SK-N-SH (cell line): ENCODE data around the gene INO80C. TPM values are rescaled to one million over a fixed set of nuclear protein-coding genes. Genes with fewer than 3 reads are reported as not detected.

Experiments used
- CTCF ChIA-PET: fragments of 300-600, 350-600 bp; formaldehyde crosslinking; extraction: SDS; loops from one replicate; lab custom pipeline; 2021; lab: Yijun Ruan, JAX
- POLR2A ChIA-PET: fragments of 350-600 bp; sonication (Branson Sonifier 250); formaldehyde crosslinking; extraction: SDS; loops from one replicate; lab custom pipeline; 2020; ENCODE audit warnings: antibody characterized with exemption, inconsistent platforms; lab: Yijun Ruan, JAX
- DNase-seq: peaks from one replicate; pipeline ENCODE4 v3.0.0; 2012
- H2AFZ ChIP-seq: fragments of 200-600 bp; sonication (generic); 2 replicates; pipeline ENCODE4 v1.8.1; 2016; ENCODE audit warnings: antibody characterized with exemption, mild to moderate bottlenecking, low read depth
- H3F3A ChIP-seq: fragments of 200-600 bp; sonication (generic); replicated peaks from 2 replicates; pipeline ENCODE3; 2016; ENCODE audit warnings: antibody characterized with exemption, mild to moderate bottlenecking; ENCODE audit not compliant: insufficient read depth
- H3K27ac ChIP-seq, 2 experiments: fragments of 200-500 bp in 1 of 2; fragments of 200-600 bp in 1 of 2; sonication (Bioruptor generic) in 1 of 2; sonication (generic), shearing (Covaris generic) in 1 of 2; 2 replicates each; pipeline versions ENCODE4 v1.5.1 to v1.6.1; 2014 to 2016; ENCODE audit warnings: low read depth in 2 of 2, inconsistent platforms in 1 of 2, low read length in 1 of 2, mild to moderate bottlenecking in 1 of 2, mixed read lengths in 1 of 2
- H3K27me3 ChIP-seq: fragments of 200-600 bp; sonication (generic), shearing (Covaris generic); 2 replicates; pipeline ENCODE4 v1.6.1; 2016; ENCODE audit warnings: mixed run types; ENCODE audit not compliant: insufficient read depth
- H3K36me3 ChIP-seq, 2 experiments: fragments of 200-500 bp in 1 of 2; fragments of 200-600 bp in 1 of 2; sonication (Bioruptor generic) in 1 of 2; sonication (generic) in 1 of 2; replicated peaks in 1 of 2; 2 replicates each; pipeline versions ENCODE3 to v1.5.1; 2014 to 2016; ENCODE audit warnings: low read length in 1 of 2, mild to moderate bottlenecking in 1 of 2; ENCODE audit not compliant: insufficient read depth in 2 of 2, control insufficient read depth in 1 of 2
- H3K4me1 ChIP-seq, 2 experiments: fragments of 200-500 bp in 1 of 2; fragments of 200-600 bp in 1 of 2; sonication (Bioruptor generic) in 1 of 2; sonication (generic), shearing (Covaris generic) in 1 of 2; 2 replicates each; pipeline versions ENCODE4 v1.5.1 to v1.6.1; 2014 to 2016; ENCODE audit warnings: low read depth in 1 of 2, low read length in 1 of 2, mixed run types in 1 of 2; ENCODE audit not compliant: insufficient read depth in 2 of 2, control insufficient read depth in 1 of 2
- H3K4me2 ChIP-seq: fragments of 200-600 bp; sonication (generic), shearing (Covaris generic); 2 replicates; pipeline ENCODE4 v1.6.1; 2017; ENCODE audit warnings: mixed run types
- H3K4me3 ChIP-seq, 2 experiments: fragments of 200-500 bp in 1 of 2; fragments of 200-600 bp in 1 of 2; sonication (Bioruptor generic) in 1 of 2; sonication (generic), shearing (Covaris generic) in 1 of 2; 2 replicates each; pipeline versions ENCODE4 v1.5.1 to v1.8.1; 2014 to 2016; ENCODE audit warnings: low read depth in 2 of 2, inconsistent platforms in 1 of 2, low read length in 1 of 2, mild to moderate bottlenecking in 1 of 2, mixed read lengths in 1 of 2, moderate library complexity in 1 of 2
- H3K79me2 ChIP-seq: fragments of 200-600 bp; sonication (generic); 2 replicates; pipeline ENCODE4 v1.8.1; 2017; ENCODE audit warnings: mild to moderate bottlenecking; ENCODE audit not compliant: insufficient read depth
- H3K9ac ChIP-seq: fragments of 200-600 bp; sonication (generic); 2 replicates; pipeline ENCODE4 v1.6.1; 2017; ENCODE audit warnings: mixed run types
- H3K9me2 ChIP-seq: fragments of 200-600 bp; sonication (generic); 2 replicates; pipeline ENCODE4 v1.6.1; 2017; ENCODE audit warnings: mixed run types
- H3K9me3 ChIP-seq: fragments of 200-600 bp; sonication (generic); 2 replicates; pipeline ENCODE4 v1.6.1; 2017; ENCODE audit warnings: mixed run types, mild to moderate bottlenecking, moderate library complexity
- H4K20me1 ChIP-seq: fragments of 200-600 bp; sonication (generic); 2 replicates; pipeline ENCODE4 v1.6.1; 2017; ENCODE audit warnings: mild to moderate bottlenecking, mixed run types; ENCODE audit not compliant: insufficient read depth
- CHD2 ChIP-seq: fragments of 150-350 bp; IDR thresholded peaks from 2 replicates; pipeline ENCODE4 v1.6.1; 2018; ENCODE audit warnings: low read length; ENCODE audit not compliant: partially characterized antibody
- CTCF ChIP-seq: fragments of 200-600 bp; sonication (generic); IDR thresholded peaks from 2 replicates; pipeline ENCODE4 v1.6.1; 2017; ENCODE audit warnings: antibody characterized with exemption, mild to moderate bottlenecking, moderate library complexity
- EZH2phosphoT487 ChIP-seq: fragments of 200-600 bp; sonication (generic); IDR thresholded peaks from 2 replicates; pipeline ENCODE4 v1.6.1; 2017; ENCODE audit warnings: low read depth, mixed run types, mild to moderate bottlenecking, antibody characterized with exemption, moderate library complexity, borderline replicate concordance
- FOSL2 ChIP-seq: IDR thresholded peaks from 2 replicates; pipeline ENCODE4 v1.4.0; 2012; ENCODE audit warnings: low read depth, mild to moderate bottlenecking, moderate library complexity, borderline replicate concordance
- FOXJ3 ChIP-seq: sonication (generic); formaldehyde crosslinking; IDR thresholded peaks from 2 replicates; pipeline ENCODE4 v1.5.1; 2020; ENCODE audit warnings: mild to moderate bottlenecking, missing genetic modification reagents
- GABPA ChIP-seq: IDR thresholded peaks from 2 replicates; pipeline ENCODE4 v1.4.0; 2012; ENCODE audit warnings: low read depth, mild to moderate bottlenecking
- MXI1 ChIP-seq: IDR thresholded peaks from 2 replicates; pipeline ENCODE4 v1.6.1; 2012; ENCODE audit warnings: mild to moderate bottlenecking, low read depth, low read length, improper control_type of control experiment
- POLR2AphosphoS5 ChIP-seq: IDR thresholded peaks from 2 replicates; pipeline ENCODE4 v1.6.1; 2012; ENCODE audit warnings: low read depth, low read length
- RAD21 ChIP-seq: IDR thresholded peaks from 2 replicates; pipeline ENCODE4 v1.6.1; 2012; ENCODE audit warnings: mild to moderate bottlenecking, low read length
- RCOR1 ChIP-seq: fragments of 150-350 bp; IDR thresholded peaks from 2 replicates; pipeline ENCODE4 v1.6.1; 2017; ENCODE audit warnings: antibody characterized with exemption, low read length
- RFX5 ChIP-seq: IDR thresholded peaks from 2 replicates; pipeline ENCODE4 v1.6.1; 2012; ENCODE audit warnings: mild to moderate bottlenecking, improper control_type of control experiment, low read length
- SMC3 ChIP-seq: IDR thresholded peaks from 2 replicates; pipeline ENCODE4 v1.6.1; 2012; ENCODE audit warnings: low read depth, low read length, improper control_type of control experiment
- WGBS: methylation state at CpG from one replicate; pipeline ENCODE4 v1.1.6; 2017; ENCODE audit warnings: low lambda C conversion rate; 5-methylcytosine and 5-hydroxymethylcytosine counted together
- polyA plus RNA-seq, 3 experiments: library from polyadenylated mRNA; depleted of rRNA; stranded (reverse); fragments of >200 nt; gene quantifications; 2 replicates each; pipeline ENCODE4 v1.2.3, GENCODE V29; 2012

Gene INO80C
- polyA plus RNA-seq, 1 of the 3 experiments (the other 2 are of a cell fraction) = 17.0 TPM

- H3K27ac ChIP-seq = no peak overlapping the region
- H2AFZ ChIP-seq = no peak overlapping the region
Measured at GRCh38 chr18:35438480-35439234, 59.1 kb downstream of the INO80C start.

GRCh38 chr18:35437836-35438235 is 59.9 kb downstream of the INO80C start:
- peaks cover 3% of the 10 kb centered on the region; the same call in 1 of the 2 replicates for H3K9me3 ChIP-seq
- H3K9me2 ChIP-seq = no peaks in the 10 kb centered on the region
- ChIA-PET POLR2A (no interaction called here), CTCF (interaction anchor here (0.7 to 2.0 kb wide), 2 partner anchors 11 to 30 kb away, joined by 3 to 5 read pairs; no protein-coding TSS in a partner anchor)
- H3K36me3 ChIP-seq = no peaks in the 10 kb centered on the region
- TF ChIP-seq FOSL2 = no peak
- no peak for TF ChIP-seq CHD2
- H3K27me3 ChIP-seq = no peaks in the 10 kb centered on the region
- no peak overlapping the region for H3K4me2 ChIP-seq
- H3K27ac ChIP-seq = no peak overlapping the region
- WGBS = 22% methylated on average over 2 of the region's 2 CpGs
- H3F3A ChIP-seq = peaks cover 9% of the 10 kb centered on the region
- H3K9ac ChIP-seq = no peak overlapping the region
- H3K79me2 ChIP-seq = no peaks in the 10 kb centered on the region
- H3K4me1 ChIP-seq = peaks cover 0 to 2% of the 10 kb centered on the region in 2 experiments; a peak in 2 of 4 replicates
- H4K20me1 ChIP-seq = no peaks in the 10 kb centered on the region
- H2AFZ ChIP-seq = no peak overlapping the region
- H3K4me3 ChIP-seq = no peak overlapping the region
- DNase-seq = no peak

More at GRCh38 chr18:35438480-35439234, 59.1 kb downstream of the INO80C start:
- peaks cover 0 to 2% of the 10 kb centered on the region in 2 experiments; a peak in 2 of 4 replicates for H3K4me1 ChIP-seq
- no peak for DNase-seq
- no peak overlapping the region for H3K4me2 ChIP-seq
- H3K79me2 ChIP-seq = no peaks in the 10 kb centered on the region
- no peak for TF ChIP-seq FOXJ3 (CRISPR knock-in tag)
- no peak for TF ChIP-seq SMC3
- no peak for TF ChIP-seq RFX5
- TF ChIP-seq GABPA = no peak
- no peak for TF ChIP-seq EZH2phosphoT487
- no peak for TF ChIP-seq POLR2AphosphoS5
- TF ChIP-seq CHD2 = no peak
- no peak for TF ChIP-seq RCOR1
- TF ChIP-seq CTCF = no peak
- TF ChIP-seq MXI1 = no peak
- no peak for TF ChIP-seq RAD21
- no peaks in the 10 kb centered on the region for H3K9me2 ChIP-seq
- peaks cover 9% of the 10 kb centered on the region for H3F3A ChIP-seq
- H3K36me3 ChIP-seq = no peaks in the 10 kb centered on the region
- 83% methylated on average over 1 of the region's 1 CpG for WGBS
- H3K9me3 ChIP-seq = peaks cover 3% of the 10 kb centered on the region; the same call in 1 of the 2 replicates
- no peak overlapping the region for H3K4me3 ChIP-seq
- H3K9ac ChIP-seq = no peak overlapping the region
- no peaks in the 10 kb centered on the region for H3K27me3 ChIP-seq
- ChIA-PET CTCF (interaction anchor here (2.0 kb wide), 1 partner anchor 31 kb away, joined by 5 read pairs; no protein-coding TSS in a partner anchor), POLR2A (no interaction called here)
- no peaks in the 10 kb centered on the region for H4K20me1 ChIP-seq
